Measurements from ENCODE around the gene RAB3IP.

DNA sequence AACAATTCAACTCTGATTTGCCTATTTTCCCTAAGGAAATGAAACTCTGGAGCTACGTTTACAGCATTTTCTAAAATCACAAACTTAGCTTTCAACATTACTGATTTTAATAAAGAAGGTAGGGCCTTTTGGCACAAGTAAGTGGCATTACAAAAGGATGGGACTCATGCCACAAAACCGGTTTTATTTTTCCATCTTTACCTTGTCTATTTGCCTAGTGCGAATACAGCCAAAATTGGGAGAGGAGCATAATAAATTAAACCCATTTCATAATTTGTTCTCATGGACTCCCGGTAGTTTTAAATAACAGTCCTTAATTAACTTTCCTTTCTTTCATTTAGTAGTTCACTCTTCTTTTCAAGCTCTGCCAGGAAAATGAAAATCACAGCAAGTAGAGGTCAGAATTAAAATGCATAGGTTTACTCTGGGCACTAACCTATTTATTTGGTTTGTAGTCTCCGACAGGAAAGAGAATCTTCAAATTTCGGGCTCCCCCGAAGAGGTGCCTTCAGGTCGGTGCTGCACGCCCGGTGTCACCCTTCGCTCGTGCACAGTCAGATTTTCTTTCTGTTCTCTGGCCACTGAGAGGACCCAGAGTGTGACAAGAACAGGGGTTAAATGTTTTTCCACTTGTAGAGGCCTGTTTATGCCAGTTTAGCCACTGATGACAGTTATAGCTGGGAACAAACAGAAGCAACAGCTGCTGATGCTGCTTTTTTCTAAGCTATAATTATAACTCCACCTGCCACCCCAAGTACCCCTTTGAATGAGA lies 39.7 kb upstream of the RAB3IP start, which contains the start of gene BEST3:
- no peak for TF ChIP-seq GABPA (IDR thresholded peaks at IDR 0.05; ENCODE audit: low read depth)
- TF ChIP-seq EP300 (IDR thresholded peaks at IDR 0.05; ENCODE audit: borderline replicate concordance in 1 of 2, control insufficient read depth in 1 of 2, low read depth in 2 of 2, low read length in 2 of 2): no peak
- no peak for TF ChIP-seq ZNF24 (IDR thresholded peaks at IDR 0.05)
- no peak for TF ChIP-seq TCF12 (IDR thresholded peaks at IDR 0.05; ENCODE audit: low read depth, low read length)
- TF ChIP-seq, protein P1, sequence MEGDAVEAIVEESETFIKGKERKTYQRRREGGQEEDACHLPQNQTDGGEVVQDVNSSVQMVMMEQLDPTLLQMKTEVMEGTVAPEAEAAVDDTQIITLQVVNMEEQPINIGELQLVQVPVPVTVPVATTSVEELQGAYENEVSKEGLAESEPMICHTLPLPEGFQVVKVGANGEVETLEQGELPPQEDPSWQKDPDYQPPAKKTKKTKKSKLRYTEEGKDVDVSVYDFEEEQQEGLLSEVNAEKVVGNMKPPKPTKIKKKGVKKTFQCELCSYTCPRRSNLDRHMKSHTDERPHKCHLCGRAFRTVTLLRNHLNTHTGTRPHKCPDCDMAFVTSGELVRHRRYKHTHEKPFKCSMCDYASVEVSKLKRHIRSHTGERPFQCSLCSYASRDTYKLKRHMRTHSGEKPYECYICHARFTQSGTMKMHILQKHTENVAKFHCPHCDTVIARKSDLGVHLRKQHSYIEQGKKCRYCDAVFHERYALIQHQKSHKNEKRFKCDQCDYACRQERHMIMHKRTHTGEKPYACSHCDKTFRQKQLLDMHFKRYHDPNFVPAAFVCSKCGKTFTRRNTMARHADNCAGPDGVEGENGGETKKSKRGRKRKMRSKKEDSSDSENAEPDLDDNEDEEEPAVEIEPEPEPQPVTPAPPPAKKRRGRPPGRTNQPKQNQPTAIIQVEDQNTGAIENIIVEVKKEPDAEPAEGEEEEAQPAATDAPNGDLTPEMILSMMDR (IDR thresholded peaks at IDR 0.05 in 2 of 3, conservative IDR thresholded peaks at IDR 0.05 in 1 of 3; ENCODE audit: control insufficient read depth in 2 of 3, extremely low read depth in 1 of 3, insufficient read depth in 1 of 3, low read depth in 3 of 3, low read length in 3 of 3): no peak
